Left colon (tissue), 2 donors: ENCODE measurements around the gene EMD. TPM values are rescaled to one million over a fixed set of nuclear protein-coding genes. Genes with fewer than 3 reads are reported as not detected.
"Not testable (repeated sequence)": the region's sequence is repeated elsewhere in the genome, so short reads cannot be mapped to it uniquely, and the experiment has no call there.

Experiments used
- ATAC-seq: fragments of 200-7000 bp; cut with Tn5 transposase; one replicate; pipeline ENCODE4 v1.9.1; 2020; ENCODE audit warnings: mild to moderate bottlenecking, moderate library complexity
- DNase-seq, 2 donors: peaks; one replicate each; pipeline ENCODE4 v3.0.0-alpha.2; 2020
- intact Hi-C, 2 donors: fragments of 100-400 bp; cut with DNase I in 1 of 2; cut with micrococcal nuclease in 1 of 2; formaldehyde crosslinking; loops; one replicate each; pipeline versions ENCODE4 v1.11.2 to v1.14.0; 2022; cut with DNase I, micrococcal nuclease
- long read RNA-seq: library from polyadenylated mRNA; unstranded; transcript quantifications from one replicate; pipeline ENCODE4 v2.0.0, GENCODE V29; 2021
- total RNA-seq, 2 donors: library from RNA; stranded (reverse); fragmentation: NEBNext Ultra II Directional; extraction: Animal tissue kit (Norgen Biotek cat#: 25700); gene quantifications; one replicate each; pipeline ENCODE4 v1.2.1, GENCODE V29; 2021
- donor health status: DM: no; HTN: no; CAD: no.
- donor health status: DM: yes; HTN: yes; CAD: no.

EMD gene
- 10 to 100 TPM; 31.9 to 33.1 TPM for total RNA-seq
- long read RNA-seq, partial matches to known transcripts = 0 of 4 reads
- long read RNA-seq, other reads (novel, unspliced or antisense) = 0 of 4 reads

DNA sequence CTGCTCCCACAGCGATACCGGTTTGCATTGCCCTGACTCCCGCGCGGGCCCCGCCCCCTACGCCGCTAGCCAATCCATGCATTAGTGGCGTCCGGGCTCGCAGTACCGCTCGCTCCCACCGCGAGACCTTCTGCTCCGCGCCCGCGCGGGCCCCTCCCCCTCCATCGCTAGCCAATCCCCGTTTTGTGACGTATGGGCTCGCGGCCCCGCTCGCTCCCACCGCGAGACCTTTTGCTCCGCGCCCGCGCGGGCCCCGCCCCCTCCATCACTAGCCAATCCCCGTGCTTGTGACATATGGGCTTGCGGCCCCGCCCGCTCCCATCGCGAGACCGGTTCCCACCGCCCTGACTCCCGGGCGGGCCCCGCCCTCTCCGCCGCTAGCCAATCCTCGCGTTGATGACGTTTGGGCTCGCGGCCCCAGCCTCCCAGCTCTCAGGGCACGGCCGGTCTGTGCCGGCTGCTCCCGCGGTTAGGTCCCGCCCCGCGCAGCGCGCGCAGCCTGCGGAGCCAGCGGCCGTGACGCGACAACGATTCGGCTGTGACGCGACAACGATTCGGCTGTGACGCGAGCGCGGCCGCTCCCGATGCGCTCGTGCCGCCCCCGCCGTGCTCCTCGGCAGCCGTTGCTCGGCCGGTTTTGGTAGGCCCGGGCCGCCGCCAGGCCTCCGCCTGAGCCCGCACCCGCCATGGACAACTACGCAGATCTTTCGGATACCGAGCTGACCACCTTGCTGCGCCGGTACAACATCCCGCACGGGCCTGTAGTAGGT, at the start of gene EMD:
Gene EMD (plus strand): TSS at position 497 of the 770 bp plus-strand sequence. CDS start 190 bp downstream, at position 687.
- intact Hi-C loops = no loop called here
- DNase-seq (peak; percentile 95 to 98), ATAC-seq (peak; percentile 82)

DNA sequence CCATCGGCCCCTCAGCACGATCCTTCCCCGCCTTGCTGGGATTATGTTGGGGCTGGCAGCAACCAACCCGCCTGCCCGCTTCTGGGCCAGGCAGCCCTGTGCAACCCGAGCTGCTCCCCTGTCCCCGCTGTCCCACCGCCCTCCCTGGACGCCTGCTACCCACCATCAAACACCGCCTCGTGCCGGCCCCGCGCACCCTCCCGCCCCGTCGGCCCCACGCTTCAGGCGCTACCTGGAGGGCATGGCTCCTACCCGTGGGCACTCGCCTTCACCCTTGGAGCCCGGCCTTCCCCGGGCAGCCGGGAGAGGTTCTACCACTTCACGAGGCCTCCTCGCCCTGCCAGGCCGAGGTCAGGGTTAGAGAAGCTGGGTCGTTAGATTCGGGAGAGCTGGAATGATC, 46.5 kb upstream of the EMD start:
- no peak for ATAC-seq
- DNase-seq = no peak
- intact Hi-C loops = no loop called here

- DNase-seq = no peak
- intact Hi-C loops = no loop called here
- ATAC-seq = no peak
Measured at GRCh38 chrX:154333116-154333515, 46.0 kb upstream of the EMD start.

DNA sequence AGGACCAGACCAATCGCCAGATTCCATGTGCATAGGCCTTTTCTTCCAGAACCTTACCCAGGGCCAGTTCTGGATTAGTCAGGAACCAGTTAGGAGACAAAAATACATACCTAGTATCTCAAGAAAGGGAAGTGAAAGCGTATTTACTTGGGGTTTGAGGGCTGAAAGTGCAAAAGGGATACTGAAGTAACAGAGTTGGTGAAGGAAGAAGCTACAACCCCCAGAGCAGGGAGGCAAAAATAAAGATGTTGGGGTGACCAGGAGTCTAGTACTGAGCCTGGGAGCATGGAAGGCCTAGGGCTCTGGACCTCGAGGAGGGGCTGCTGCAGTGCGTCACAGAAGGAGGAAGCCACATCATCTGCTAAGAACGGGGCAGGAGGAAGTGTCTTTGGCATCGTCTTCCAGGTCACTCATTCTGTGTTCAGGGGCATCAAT, 45.2 kb upstream of the EMD start:
- ATAC-seq (no peak), DNase-seq (no peak)
- intact Hi-C loops = no loop called here

- intact Hi-C loops = no loop called here
- ATAC-seq (no peak), DNase-seq (no peak)
Measured at GRCh38 chrX:154334496-154334895, 44.6 kb upstream of the EMD start.

DNA sequence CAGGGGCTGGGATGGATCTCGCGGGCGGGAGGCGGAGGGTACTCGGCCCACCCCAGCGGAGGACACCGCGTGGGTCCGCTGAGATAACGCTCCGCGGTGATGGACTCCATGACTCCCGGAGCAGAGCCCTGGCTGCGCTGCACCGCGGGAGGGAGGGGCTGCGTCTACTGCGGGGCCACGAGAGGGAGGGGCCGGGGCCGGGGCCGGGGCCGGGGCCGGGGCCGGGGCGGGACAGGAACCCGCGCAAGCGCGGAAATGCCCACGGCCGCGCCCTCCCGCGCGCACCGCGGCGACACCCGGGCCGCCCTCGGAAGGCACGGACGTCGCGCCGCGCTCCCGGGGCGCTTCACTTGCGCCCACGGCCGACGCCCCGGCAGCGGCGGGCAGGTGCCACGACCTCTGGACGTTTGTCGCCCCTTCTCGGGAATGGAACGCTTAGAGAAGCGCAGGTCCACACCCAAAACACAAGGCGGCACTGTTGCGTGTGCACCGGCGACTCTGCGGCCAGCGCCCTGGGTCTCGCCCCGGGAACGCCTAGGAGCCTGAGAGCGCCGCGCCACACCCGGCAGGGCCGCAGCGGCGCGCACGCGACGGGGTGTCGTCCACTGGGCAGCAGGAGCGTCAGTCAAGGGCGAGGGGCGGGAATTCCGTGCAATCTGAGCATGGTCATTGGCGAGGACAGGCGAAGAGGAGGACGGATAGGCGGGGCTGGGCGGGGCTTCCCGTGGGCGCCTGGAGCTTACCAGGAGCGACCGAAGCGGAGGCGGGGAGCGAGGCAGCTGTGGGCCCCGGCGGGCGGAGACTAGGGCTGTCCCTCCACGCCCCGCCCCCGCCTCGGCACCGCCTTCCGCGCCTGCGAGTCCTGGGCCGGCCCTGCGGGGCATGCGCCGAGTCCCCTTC, 37.4 kb upstream of the EMD start:
- ATAC-seq = peak; percentile 83
- intact Hi-C loops = not testable (repeated sequence)

DNA sequence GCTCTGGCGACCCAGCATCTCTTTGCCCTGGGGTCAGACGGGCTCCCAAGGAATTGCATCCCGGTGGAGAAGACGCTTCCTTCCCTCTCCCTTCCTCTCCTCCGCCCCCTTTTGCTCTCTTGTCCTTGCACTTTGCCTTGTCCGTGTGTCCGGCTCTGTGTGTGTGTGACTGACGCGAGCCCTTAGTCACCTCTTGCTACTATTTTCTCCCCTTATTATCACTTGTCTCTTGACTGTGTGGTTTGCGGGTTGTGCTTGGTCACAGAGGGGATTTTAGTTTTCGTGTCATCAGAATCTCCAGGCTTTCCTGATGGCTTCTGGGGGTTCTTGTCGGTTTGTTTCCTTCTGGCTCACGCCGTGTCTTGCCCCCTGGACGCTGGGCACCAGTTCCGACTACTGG, 36.0 kb upstream of the EMD start:
- DNase-seq, intact Hi-C loops: not testable (repeated sequence)
- ATAC-seq = peak; percentile 2

More for the DNA sequence above, 37.4 kb upstream of the EMD start:
- DNase-seq = not testable (repeated sequence)

GRCh38 chrX:154343620-154344019, 35.5 kb upstream of the EMD start:
- DNase-seq, intact Hi-C loops: not testable (repeated sequence)
- peak; percentile 59 for ATAC-seq

GRCh38 chrX:154348114-154348531, 31.0 kb upstream of the EMD start:
- ATAC-seq = no peak

GRCh38 chrX:154348646-154349358, 30.3 kb upstream of the EMD start:
- ATAC-seq (no peak), DNase-seq (peak in 1 of 2 donors; percentile 27)
- intact Hi-C loops = no loop called here

More at GRCh38 chrX:154348114-154348531, 31.0 kb upstream of the EMD start:
- peak; percentile 5 to 26 for DNase-seq
- intact Hi-C loops = no loop called here

- no peak for ATAC-seq
- no peak for DNase-seq
- intact Hi-C loops = no loop called here
Measured at GRCh38 chrX:154349359-154349935, 29.6 kb upstream of the EMD start.

- peak in 1 of 2 donors; percentile 25 for DNase-seq
- no peak for ATAC-seq
- intact Hi-C loops = no loop called here
Measured at GRCh38 chrX:154349979-154350378, 29.1 kb upstream of the EMD start.

- DNase-seq = no peak
- intact Hi-C loops = no loop called here
- peak; percentile 66 for ATAC-seq
Measured at GRCh38 chrX:154350429-154351182, 28.5 kb upstream of the EMD start.

- peak; percentile 58 to 63 for DNase-seq
- ATAC-seq = peak; percentile 88
- intact Hi-C loops = no loop called here
Measured at GRCh38 chrX:154351183-154352011, 27.7 kb upstream of the EMD start.

DNA sequence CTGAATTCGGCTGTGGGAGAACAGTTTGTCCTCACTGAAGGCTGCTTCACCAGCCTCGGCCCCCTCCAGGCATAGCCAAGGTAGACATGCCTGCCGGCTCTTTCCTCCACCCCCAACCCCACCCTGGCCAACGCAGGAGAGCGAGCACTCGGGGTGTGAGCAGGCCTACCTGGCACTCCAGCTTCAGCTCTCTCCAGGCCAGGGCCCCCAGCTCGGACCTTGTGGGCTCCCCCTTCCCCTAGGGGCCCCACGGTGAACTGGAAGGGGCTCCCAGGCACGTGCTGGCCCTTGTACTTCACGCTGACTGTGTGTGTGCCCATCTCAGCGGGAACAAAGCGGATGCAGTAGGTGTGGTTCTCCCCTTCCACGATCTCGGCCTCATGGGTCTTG, 27.1 kb upstream of the EMD start:
- intact Hi-C loops = no loop called here
- DNase-seq (no peak), ATAC-seq (no peak)

DNA sequence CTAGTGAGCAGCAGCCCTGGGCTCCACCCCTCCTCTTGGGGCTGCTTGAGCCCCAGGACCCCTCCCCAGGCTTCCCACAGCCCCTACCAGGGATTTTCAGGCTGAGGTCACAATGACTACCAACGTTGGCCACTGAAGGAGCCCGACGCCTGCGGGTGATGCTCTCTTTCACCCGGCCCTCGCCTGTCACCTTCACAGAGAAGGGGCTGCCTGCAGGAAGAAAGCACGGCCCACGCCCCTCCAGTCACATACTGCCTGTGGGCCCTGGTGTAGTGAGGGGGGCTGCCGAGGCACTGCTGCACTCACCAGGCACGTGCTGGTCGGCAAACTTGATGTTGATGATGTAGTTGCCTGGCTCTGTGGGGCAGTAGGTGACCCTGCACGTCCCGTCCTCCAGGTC, 26.6 kb upstream of the EMD start:
- ATAC-seq (no peak), DNase-seq (no peak)
- intact Hi-C loops = no loop called here

- ATAC-seq (no peak), DNase-seq (no peak)
- intact Hi-C loops = no loop called here
Measured at GRCh38 chrX:154353172-154353843, 25.8 kb upstream of the EMD start.
